Effector memory CD8-positive, alpha-beta T cell (primary cell): ENCODE results near the gene FBXL17.
A peak's percentile ranks its signal among the peaks of the same experiment; 100 is the strongest.

Source experiments
- ATAC-seq: fragments of 150-1000 bp; cut with Tn5 transposase; replicated peaks from 2 replicates; pipeline ENCODE4 v1.10.0; 2021; ENCODE audit warnings: mild to moderate bottlenecking, moderate library complexity
- DNase-seq, 3 experiments: peaks; one replicate each; pipeline ENCODE4 v3.0.0; 2021
- H3K27ac Mint-ChIP-seq, 2 donors: one replicate each; pipeline ENCODE4 v1.8.0; 2022; ENCODE audit warnings: mild to moderate bottlenecking in 2 of 2, mixed read lengths in 2 of 2, moderate library complexity in 2 of 2
- H3K27me3 Mint-ChIP-seq, 2 donors: one replicate each; pipeline ENCODE4 v1.8.0; 2022; ENCODE audit warnings: mixed read lengths in 2 of 2
- H3K36me3 Mint-ChIP-seq: one replicate; pipeline ENCODE4 v1.8.0; 2022; ENCODE audit warnings: mild to moderate bottlenecking, moderate library complexity, mixed read lengths; ENCODE audit not compliant: insufficient read depth
- H3K4me1 Mint-ChIP-seq, 2 donors: one replicate each; pipeline ENCODE4 v1.8.0; 2022; ENCODE audit warnings: low read depth in 2 of 2, mixed read lengths in 2 of 2
- H3K4me3 Mint-ChIP-seq, 2 donors: one replicate each; pipeline ENCODE4 v1.8.0; 2022; ENCODE audit warnings: mild to moderate bottlenecking in 2 of 2, mixed read lengths in 2 of 2, moderate library complexity in 2 of 2
- H3K9me3 Mint-ChIP-seq, 2 donors: one replicate each; pipeline ENCODE4 v1.8.0; 2022; ENCODE audit warnings: mixed read lengths in 2 of 2

FBXL17 gene

DNA sequence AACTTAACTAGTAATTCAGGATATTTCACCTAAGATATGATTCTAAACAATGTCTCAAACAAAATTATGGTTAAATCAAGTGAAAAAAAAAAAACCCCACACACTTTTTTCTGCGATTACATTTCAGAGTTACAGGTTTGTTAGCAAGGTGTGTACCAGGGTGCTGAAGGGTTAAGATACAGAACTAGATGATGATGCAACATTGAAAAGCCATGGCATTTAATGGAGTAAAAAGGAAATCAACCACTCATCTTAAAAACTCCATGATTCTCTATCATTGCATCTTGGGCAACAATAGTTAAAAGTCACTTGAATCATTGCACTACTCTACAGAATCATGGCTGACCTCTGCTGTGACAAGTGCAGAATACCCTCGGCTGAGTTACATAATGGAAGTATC lies 440.9 kb downstream of the FBXL17 start:
- Mint-ChIP-seq H3K4me3 (no peak overlapping the region), H3K27me3 (no peaks in the 10 kb centered on the region), H3K27ac (no peak overlapping the region), H3K9me3 (no peaks in the 10 kb centered on the region), H3K4me1 (no peaks in the 10 kb centered on the region), H3K36me3 (no peaks in the 10 kb centered on the region)
- ATAC-seq: no peak
- DNase-seq: no peak

DNA sequence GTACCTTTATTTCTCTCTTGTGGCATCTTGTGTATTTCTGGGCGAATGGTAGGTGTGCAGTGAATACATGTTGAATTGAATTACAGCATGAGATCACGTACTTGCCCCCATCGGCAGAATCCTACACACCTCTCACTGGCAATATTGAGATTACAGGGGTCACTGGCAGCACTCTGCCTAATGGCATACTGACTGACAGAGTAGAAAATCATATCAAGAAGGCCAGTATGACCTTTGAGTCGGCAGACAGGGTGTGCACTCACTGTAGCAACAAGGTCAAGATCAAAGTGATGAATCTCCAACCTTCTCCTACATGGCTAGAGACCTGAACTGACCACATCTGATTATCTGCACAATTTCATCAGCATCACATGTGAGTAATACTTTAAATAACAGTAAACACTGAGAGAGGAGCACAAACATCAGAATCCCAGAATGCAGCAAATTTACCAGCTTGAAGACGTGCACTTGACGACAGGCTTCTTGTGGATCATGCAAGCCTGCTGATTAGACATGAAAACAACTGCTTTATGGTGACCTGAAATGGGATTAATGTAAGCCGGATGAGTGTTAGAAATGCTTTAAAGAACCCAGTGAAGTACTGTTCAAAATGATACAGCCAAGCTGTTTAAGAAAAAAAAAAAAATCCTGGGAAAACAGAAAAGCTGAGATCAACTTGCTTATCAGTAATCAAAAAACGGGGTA lies 444.1 kb downstream of the FBXL17 start:
- Mint-ChIP-seq H3K27me3 (no peaks in the 10 kb centered on the region), H3K4me1 (no peaks in the 10 kb centered on the region), H3K36me3 (no peaks in the 10 kb centered on the region), H3K9me3 (no peaks in the 10 kb centered on the region), H3K4me3 (no peak overlapping the region), H3K27ac (no peak overlapping the region)
- ATAC-seq (no peak), DNase-seq (no peak)

DNA sequence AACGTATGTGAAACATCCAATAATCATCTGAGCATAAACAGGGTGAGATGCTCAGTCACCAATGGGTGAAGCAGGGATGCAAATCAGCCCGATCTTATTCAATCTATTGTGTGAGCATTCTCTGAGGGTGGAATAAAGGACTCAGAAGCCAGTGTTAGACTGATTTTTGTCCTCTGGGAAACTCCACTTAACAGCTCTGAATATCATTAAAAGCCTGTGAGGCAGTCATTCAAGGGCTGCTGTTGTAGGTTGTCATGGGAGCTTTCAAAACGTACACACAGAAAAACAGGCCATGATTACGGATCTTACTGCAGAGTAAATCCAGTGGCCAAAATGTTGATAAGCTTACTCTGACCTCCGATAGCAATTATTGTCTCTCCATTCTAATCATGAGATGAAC lies 444.7 kb downstream of the FBXL17 start:
- Mint-ChIP-seq H3K4me3 (no peak overlapping the region), H3K27ac (no peak overlapping the region), H3K4me1 (no peaks in the 10 kb centered on the region), H3K27me3 (no peaks in the 10 kb centered on the region), H3K36me3 (no peaks in the 10 kb centered on the region), H3K9me3 (no peaks in the 10 kb centered on the region)
- no peak for DNase-seq
- ATAC-seq: no peak

- Mint-ChIP-seq H3K27ac (peak overlapping the region in 1 of 2 donors; percentile 61), H3K36me3 (no peaks in the 10 kb centered on the region), H3K4me3 (no peak overlapping the region), H3K9me3 (no peaks in the 10 kb centered on the region), H3K27me3 (no peaks in the 10 kb centered on the region), H3K4me1 (no peaks in the 10 kb centered on the region)
- no peak for DNase-seq
- ATAC-seq: no peak
Observed at GRCh38 chr5:107936515-107936914, 445.4 kb downstream of the FBXL17 start.

GRCh38 chr5:107935645-107936044 lies 446.3 kb downstream of the FBXL17 start:
- no peak overlapping the region for H3K4me3 Mint-ChIP-seq
- H3K27ac Mint-ChIP-seq: no peak overlapping the region
- ATAC-seq (no peak), DNase-seq (no peak)
- H3K9me3 Mint-ChIP-seq: no peaks in the 10 kb centered on the region
- no peaks in the 10 kb centered on the region for H3K4me1 Mint-ChIP-seq
- H3K27me3 Mint-ChIP-seq: no peaks in the 10 kb centered on the region
- no peaks in the 10 kb centered on the region for H3K36me3 Mint-ChIP-seq

DNA sequence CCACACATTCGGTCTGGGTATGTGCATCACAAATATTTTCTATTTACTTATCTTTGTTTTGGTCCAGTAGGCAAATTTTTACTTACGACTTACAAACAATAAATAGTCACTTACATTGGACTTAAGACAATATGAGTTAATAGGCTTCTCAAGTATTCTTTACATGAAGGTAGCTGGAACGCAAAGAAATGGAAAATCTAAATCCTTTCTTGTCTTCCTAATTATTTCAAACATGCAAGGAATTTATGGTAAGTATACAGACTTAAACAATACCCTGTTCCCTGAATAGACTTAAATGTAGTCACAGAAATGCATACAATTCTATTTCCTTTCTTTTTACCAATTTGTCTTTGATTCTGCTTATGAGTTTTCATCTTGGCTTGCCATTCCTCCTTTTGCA lies 448.6 kb downstream of the FBXL17 start:
- Mint-ChIP-seq H3K27ac (no peak overlapping the region), H3K27me3 (no peaks in the 10 kb centered on the region), H3K36me3 (no peaks in the 10 kb centered on the region), H3K4me1 (no peaks in the 10 kb centered on the region), H3K4me3 (no peak overlapping the region), H3K9me3 (no peaks in the 10 kb centered on the region)
- no peak for DNase-seq
- ATAC-seq: no peak

- H3K9me3 Mint-ChIP-seq: no peaks in the 10 kb centered on the region
- no peak overlapping the region for H3K4me3 Mint-ChIP-seq
- no peaks in the 10 kb centered on the region for H3K27me3 Mint-ChIP-seq
Observed at GRCh38 chr5:107930891-107931290, 451.0 kb downstream of the FBXL17 start.

DNA sequence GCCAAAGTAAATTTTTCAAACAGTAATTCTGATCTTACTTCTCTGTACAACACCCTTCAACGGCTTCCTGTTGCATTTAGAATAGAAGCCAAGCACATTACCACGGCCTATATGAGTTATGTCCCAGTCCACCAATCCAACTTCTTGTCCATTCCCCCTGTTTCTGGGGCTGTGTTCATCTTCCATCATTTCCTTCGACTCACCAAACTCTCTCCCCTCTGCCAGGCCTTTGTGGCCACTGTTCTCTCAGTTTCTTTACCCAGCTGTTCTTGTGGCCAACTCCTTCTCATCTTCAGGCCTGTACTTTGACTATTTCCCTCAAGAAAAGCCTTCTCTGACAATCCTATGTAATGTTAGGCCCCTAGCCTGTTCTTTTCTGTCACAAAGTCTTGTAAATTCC lies 451.8 kb downstream of the FBXL17 start:
- H3K4me3 Mint-ChIP-seq: no peak overlapping the region
- DNase-seq (no peak), ATAC-seq (no peak)
- H3K4me1 Mint-ChIP-seq: peaks cover 0 to 4% of the 10 kb centered on the region in 2 donors
- H3K27me3 Mint-ChIP-seq: no peaks in the 10 kb centered on the region
- no peak overlapping the region for H3K27ac Mint-ChIP-seq
- no peaks in the 10 kb centered on the region for H3K9me3 Mint-ChIP-seq
- H3K36me3 Mint-ChIP-seq: no peaks in the 10 kb centered on the region

More at GRCh38 chr5:107930891-107931290, 451.0 kb downstream of the FBXL17 start:
- no peak overlapping the region for H3K27ac Mint-ChIP-seq
- H3K4me1 Mint-ChIP-seq: no peaks in the 10 kb centered on the region
- ATAC-seq (no peak), DNase-seq (no peak)
- no peaks in the 10 kb centered on the region for H3K36me3 Mint-ChIP-seq

DNA sequence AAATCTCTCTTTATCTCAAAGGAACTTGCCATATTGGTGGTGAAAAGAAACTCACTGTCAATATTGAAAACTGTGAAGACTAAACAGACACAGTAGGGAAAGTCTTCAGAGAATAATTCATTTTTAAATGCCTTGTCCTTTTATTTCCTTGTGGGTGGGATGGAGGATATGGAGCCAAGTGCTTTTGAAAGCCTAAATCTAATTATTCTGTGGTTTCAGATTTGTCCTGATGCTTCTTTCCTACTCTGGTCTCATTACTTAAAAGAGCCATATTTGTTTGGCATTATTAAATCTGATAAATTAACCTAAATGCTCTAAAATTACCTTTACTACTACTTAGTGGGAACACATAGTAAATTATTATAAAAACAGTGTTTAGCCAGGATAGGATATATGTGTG lies 452.8 kb downstream of the FBXL17 start:
- no peak for ATAC-seq
- no peaks in the 10 kb centered on the region for H3K27me3 Mint-ChIP-seq
- no peaks in the 10 kb centered on the region for H3K9me3 Mint-ChIP-seq
- peaks cover 0 to 4% of the 10 kb centered on the region in 2 donors for H3K4me1 Mint-ChIP-seq
- no peak overlapping the region for H3K4me3 Mint-ChIP-seq
- DNase-seq: no peak
- no peak overlapping the region for H3K27ac Mint-ChIP-seq
- H3K36me3 Mint-ChIP-seq: no peaks in the 10 kb centered on the region

DNA sequence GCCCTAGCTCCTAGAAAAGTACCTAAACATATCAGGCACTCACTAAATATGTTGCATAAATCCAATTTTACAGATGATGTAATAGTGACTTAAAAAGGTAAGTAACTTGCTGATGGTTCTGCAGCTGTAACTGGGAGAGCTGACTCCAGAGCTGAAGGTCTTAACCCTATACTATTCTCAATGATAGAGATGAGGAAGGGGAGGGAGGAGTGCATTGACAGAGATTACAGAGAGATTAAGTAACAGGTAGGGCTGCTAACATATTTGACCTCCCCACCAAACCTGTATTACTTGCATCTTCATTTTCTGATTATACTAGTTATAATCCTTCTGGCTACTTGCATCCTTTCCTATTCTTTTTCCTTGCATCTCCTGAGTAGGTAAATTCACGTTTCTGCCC lies 455.8 kb downstream of the FBXL17 start:
- H3K4me1 Mint-ChIP-seq: peaks cover 0 to 4% of the 10 kb centered on the region in 2 donors
- ATAC-seq (no peak), DNase-seq (no peak)
- H3K9me3 Mint-ChIP-seq: no peaks in the 10 kb centered on the region
- H3K4me3 Mint-ChIP-seq: no peak overlapping the region
- no peaks in the 10 kb centered on the region for H3K27me3 Mint-ChIP-seq
- no peak overlapping the region for H3K27ac Mint-ChIP-seq
- H3K36me3 Mint-ChIP-seq: no peaks in the 10 kb centered on the region

DNA sequence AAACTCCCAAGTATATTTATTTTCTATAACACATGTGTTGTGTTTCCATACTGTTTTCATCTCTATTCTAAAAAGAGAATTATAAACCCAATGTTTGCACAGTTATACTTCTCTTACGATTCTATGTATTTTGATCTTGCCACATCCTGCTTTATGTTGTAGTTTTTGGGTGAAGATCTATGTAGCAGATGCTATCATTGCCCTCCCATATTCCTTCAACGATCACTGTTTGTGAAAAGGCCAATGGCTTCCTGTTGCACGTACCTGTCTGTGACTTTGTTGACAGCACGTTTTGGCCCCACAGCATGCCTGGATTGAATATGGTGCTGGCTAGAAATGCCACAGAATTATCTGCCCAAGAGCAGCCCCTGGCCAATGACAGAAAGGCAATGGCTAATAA lies 456.7 kb downstream of the FBXL17 start:
- no peaks in the 10 kb centered on the region for H3K27me3 Mint-ChIP-seq
- no peaks in the 10 kb centered on the region for H3K9me3 Mint-ChIP-seq
- H3K27ac Mint-ChIP-seq: no peak overlapping the region
- peaks cover 0 to 4% of the 10 kb centered on the region in 2 donors for H3K4me1 Mint-ChIP-seq
- no peak for DNase-seq
- H3K36me3 Mint-ChIP-seq: no peaks in the 10 kb centered on the region
- H3K4me3 Mint-ChIP-seq: no peak overlapping the region
- ATAC-seq: no peak

- DNase-seq: no peak
- H3K36me3 Mint-ChIP-seq: no peaks in the 10 kb centered on the region
- no peak overlapping the region for H3K4me3 Mint-ChIP-seq
- no peak overlapping the region for H3K27ac Mint-ChIP-seq
- no peaks in the 10 kb centered on the region for H3K9me3 Mint-ChIP-seq
- H3K27me3 Mint-ChIP-seq: no peaks in the 10 kb centered on the region
- no peak for ATAC-seq
- no peaks in the 10 kb centered on the region for H3K4me1 Mint-ChIP-seq
Observed at GRCh38 chr5:107919969-107920368, 461.9 kb downstream of the FBXL17 start.

DNA sequence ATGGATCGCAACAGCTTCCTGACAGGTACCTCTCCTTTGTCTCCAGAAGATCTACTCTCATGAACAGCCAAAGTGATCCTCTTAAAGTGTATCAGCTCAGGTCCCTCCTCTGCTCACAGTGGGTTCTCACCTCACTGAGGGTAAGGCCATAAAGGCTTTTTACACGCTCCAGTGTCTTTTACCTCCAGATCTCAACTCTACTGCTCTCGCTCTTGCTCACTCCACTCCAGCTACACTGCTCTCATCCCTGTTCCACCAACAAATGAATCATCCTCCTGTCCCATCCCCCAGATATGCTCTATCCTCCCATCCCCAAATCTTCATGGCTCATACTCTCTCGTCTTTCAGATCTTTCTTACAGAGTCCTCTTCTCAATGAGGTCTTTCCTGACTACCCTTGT lies 462.5 kb downstream of the FBXL17 start:
- Mint-ChIP-seq H3K4me3 (no peak overlapping the region), H3K27ac (no peak overlapping the region), H3K27me3 (no peaks in the 10 kb centered on the region), H3K36me3 (no peaks in the 10 kb centered on the region), H3K9me3 (no peaks in the 10 kb centered on the region), H3K4me1 (no peaks in the 10 kb centered on the region)
- DNase-seq (no peak), ATAC-seq (no peak)

DNA sequence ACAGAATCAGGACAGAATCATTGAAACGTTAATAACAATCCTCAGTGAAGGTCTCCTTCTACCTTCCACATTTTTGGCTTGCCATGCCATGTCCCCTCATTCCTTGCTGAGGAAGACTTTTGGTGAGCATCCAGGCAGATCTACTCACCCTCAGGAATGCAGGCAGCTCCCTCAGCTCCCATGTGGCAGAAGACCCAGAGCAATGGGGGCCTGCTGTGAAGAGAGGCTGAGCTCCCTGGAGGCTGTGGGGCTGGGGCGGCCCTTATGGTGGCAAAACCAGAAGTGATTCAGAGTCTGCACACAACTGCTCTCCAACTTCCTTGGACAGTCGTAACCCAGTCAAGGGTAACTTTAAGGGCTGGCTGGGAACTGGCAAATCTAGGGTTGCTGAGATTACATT lies 463.9 kb downstream of the FBXL17 start:
- Mint-ChIP-seq H3K4me3 (no peak overlapping the region), H3K36me3 (no peaks in the 10 kb centered on the region), H3K9me3 (no peaks in the 10 kb centered on the region), H3K27ac (no peak overlapping the region), H3K27me3 (no peaks in the 10 kb centered on the region), H3K4me1 (no peaks in the 10 kb centered on the region)
- ATAC-seq (no peak), DNase-seq (no peak)
